HTERT RPE-1 (cell line): ENCODE data around the gene RAB44.
"Not testable (repeated sequence)": the region's sequence is repeated elsewhere in the genome, so short reads cannot be mapped to it uniquely, and the experiment has no call there.

Source experiments
- in situ Hi-C: fragments of 300-500 bp; cut with MboI; formaldehyde crosslinking; loops from 4 replicates; pipeline ENCODE4 v1.14.3; 2020; ENCODE audit warnings: low sequenced_read_pairs

Gene RAB44

GRCh38 chr6:36697481-36697903, at the start of gene RAB44:
Gene RAB44 (plus strand): TSS chr6:36697826. CDS start chr6:36704236, 6,410 bp downstream.
- in situ Hi-C loops = no loop called here

DNA sequence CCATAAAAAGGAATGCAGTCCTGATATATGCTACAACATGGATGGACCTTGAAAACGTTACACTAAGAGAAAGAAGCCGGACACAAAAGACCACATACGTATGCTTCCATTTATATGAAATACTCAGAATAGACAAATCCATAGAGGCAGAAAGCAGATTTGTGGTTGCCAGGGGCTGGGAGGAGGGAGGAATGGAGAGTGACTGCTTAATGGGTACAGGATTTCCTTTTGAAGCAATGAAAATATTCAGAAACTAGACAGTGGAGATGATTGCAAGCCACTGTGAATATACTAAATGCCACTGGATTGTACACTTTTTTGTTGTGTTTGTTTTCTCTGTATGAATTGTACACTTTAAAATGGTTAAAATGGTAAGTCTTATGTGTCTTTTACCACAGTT, 48.5 kb upstream of the RAB44 start:
- in situ Hi-C loops = no loop called here

DNA sequence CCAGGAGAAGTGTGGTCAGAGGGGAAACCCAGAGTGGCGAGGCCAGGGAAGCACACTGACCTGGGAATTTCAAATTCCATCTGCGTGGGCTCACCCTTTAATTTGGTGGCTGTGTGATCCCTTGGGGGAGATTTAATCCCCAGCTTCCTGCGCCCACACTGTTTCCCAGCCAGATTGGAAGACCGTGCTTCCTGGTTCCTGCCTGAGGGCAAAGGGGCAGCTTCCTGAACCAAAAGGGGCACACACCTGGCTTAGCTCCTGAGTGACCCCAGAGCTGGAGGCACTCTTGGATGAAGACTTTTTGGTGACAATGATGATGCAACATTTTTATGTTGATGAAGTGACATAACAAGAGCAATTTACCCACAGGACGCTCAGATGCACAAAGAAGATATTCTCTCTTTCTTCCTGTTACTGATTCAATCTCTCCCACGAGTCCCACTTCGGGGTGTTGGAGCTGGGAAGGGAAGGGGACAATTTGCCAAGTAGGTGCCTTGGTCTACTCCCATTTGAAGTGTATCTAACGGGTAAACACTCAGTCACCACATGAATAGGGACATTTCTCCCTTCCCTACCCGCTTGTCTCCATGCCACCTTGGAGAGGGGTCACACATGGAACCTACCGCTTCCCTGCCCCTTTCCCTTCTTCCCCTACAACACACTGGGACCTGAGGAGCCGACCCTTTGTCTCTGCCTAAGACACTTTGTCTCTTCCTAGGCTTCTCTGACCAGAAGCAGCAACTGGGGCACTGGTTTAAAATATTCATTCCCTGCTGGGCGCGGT, 47.7 kb upstream of the RAB44 start:
- in situ Hi-C loops = no loop called here

GRCh38 chr6:36650848-36651478, 46.7 kb upstream of the RAB44 start:
- in situ Hi-C loops = no loop called here

GRCh38 chr6:36651659-36652379, 45.8 kb upstream of the RAB44 start:
- in situ Hi-C loops = no loop called here

- in situ Hi-C loops = not testable (repeated sequence)
These were observed 43.2 kb upstream of the RAB44 start for GRCh38 chr6:36654469-36654868.

DNA sequence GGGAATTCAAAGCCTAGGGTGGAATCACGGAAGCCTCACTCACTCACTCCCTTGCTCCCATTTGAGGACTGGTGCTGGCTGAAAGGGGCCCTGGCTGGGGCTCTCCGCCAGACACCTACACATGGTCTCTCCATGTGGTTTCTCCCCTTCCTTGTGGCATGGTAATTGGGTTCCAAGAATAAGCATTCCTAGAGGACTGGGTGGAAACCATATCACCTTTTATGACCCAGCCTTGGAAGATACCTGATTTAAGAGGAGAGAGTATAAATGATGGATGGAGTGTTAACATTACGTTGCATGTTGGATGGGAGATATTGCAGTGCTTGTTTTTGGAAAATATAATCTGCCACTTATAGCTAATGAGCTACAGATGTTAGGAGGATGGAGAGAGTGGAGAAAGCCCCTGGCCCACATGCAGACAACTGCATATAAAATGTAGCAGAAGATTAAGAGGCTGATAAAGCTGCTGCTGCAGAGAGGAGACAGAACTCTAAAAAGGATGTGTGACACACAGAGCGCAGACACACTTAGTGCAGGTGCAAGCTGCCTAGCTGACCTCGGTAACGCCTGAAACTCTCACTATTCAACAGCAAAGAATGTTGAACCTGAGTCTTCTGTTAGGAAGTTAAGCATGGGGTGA, 42.4 kb upstream of the RAB44 start:
- in situ Hi-C loops = no loop called here

DNA sequence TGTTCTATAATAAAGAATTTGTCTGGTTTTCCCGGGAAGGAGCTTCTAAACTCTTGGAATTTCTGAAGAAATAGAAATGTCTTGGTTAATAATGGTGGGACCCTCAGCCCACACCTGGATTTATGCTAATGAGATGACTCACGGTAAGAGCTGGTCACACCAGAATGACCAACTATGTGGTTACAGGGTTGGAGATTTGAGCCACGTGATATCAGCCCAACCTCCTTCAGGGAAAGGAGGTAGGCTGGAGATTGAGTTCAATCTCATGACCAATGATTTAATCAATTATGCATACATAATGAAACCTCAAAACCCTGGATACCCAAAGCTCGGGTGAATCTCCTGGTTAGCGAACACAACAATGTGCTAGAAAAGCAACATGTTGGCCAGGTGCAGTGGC, 41.2 kb upstream of the RAB44 start:
- in situ Hi-C loops = no loop called here

DNA sequence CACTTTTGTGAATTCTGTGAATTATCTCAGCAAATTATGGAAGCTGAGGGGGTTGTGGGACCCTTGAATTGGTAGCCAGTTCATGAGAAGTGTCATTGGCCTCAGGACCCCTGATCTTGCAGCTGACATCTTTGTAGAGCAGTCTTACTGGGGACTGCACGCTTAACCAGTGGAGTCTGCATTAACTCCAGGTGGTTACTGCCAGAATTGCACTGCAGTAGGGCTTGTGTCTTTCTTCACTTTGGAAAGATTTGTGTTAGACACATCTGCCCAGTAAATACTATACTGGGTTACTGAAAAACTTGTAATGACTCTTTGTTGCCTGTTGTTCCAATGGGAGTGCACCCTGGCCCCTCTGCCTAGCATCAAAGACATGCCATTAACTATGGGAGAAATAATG, 40.4 kb upstream of the RAB44 start:
- in situ Hi-C loops = no loop called here

- in situ Hi-C loops = no loop called here
These were observed 39.6 kb upstream of the RAB44 start for GRCh38 chr6:36657942-36658544.

DNA sequence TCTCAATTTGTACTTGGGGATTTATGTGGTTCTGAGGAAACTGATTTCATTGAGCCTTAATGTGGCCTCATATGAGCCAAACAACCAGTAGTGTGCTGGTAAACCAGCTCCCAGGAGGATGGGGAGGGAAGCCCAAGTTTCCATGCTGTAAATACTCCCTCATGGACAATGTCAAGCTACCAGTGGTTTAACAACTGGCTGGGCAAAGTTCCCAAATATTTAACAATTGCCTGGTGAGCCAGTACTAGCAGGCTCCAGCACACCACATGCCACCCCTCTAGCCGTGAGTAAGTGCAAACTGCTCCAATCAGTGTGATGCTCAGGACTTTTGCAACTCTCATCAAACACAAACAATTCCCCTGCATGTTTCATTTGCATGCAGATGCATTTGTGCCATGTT, 38.4 kb upstream of the RAB44 start:
- in situ Hi-C loops = no loop called here

DNA sequence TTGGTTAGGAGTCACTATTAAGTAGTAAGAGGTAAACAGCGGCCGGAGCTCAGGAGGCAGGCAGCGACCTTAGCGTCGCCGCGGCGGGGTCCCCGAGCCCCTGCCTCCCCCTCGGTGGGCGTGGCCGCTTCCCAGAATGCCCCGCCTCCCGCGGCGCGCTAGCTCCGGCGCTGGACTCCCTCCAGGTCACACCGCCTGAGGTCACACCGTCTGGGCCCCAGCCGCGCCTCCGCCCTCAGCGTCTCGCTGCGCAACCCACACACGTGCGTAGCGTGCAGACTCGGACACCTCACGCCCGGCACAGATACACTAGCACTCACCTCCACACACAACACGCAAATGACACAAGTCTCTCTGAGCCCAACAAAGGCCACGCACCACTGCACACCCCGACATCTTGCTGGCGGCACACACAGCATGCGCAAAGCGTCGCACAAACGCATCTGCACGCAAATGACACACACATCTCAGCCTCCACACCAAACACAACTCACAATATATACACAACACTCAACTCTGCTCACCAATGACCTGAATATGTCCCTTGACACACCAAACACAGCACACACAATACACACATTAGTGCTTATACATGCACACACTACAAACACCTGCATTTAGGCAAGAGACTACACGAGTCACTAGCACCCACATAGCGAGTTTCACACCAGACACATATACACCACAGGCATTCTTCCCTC, 36.7 kb upstream of the RAB44 start:
- in situ Hi-C loops = no loop called here

GRCh38 chr6:36662380-36662779, 35.2 kb upstream of the RAB44 start:
- in situ Hi-C loops = no loop called here

DNA sequence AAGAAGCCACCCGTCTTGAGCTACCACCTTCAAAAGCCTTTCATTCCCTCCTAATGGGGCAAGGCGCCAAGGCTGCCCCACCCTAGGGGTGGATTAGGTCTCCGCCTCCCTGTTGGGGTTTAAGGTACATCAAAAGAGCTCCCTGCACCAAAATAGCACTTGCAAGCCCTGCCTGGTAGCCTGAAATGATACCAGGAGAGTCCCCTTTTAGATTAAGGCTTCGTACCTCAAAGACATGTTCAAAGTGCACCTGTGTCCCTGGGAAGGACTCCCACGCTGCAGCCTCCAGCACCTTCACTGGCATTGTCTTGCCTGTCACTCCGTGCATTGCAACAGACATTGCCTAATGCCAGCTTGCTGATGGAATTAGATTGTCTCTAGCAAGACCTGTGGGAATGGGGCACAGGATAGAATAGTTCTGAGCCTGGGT, 34.8 kb upstream of the RAB44 start:
- in situ Hi-C loops = no loop called here

GRCh38 chr6:36663504-36664446, 33.9 kb upstream of the RAB44 start:
- in situ Hi-C loops = no loop called here

GRCh38 chr6:36665180-36665579, 32.4 kb upstream of the RAB44 start:
- in situ Hi-C loops = no loop called here

GRCh38 chr6:36666287-36666686, 31.3 kb upstream of the RAB44 start:
- in situ Hi-C loops = no loop called here

DNA sequence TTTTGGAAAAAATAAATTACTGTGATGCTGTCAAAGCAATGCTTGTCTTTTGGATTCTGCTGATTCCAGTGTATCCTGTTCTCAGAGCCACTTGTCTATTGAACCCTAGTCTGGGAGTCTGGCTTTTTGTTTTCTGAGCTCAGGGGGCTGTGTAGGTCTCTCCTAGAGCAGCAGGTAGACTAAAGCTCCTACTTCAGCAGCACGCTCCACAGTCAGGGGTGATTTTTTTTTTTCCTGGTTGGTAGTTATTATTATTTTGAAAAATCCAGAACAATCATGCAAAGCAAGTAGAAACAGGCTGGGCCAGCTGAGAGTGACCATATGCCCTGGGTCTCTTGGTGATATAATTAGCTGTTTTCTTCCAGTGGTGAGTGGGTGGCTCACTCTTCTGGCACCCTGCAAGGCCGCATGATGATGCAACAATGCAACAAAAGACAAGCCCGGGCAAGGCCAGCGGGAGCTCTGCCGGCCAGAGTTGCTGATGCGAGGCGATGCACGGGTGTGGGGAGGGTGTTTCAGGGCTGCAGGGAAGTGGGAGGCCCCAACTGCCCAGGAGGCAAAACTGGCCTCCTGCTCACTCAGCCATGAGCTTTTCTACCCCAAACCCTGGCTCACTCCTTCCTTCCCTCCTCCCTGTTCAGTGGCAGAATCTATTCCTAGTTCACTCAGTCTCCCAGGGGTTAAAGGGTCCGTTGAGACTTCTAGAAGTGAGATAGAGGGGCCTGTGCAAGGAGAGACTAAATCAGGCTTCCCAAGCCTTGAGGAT, 30.6 kb upstream of the RAB44 start:
- in situ Hi-C loops = no loop called here

- in situ Hi-C loops = no loop called here
These were observed 29.0 kb upstream of the RAB44 start for GRCh38 chr6:36668591-36668990.
